Breast epithelium (tissue), 4 donors: ENCODE results near the gene TXN2. TPM values are rescaled to one million over a fixed set of nuclear protein-coding genes. Genes with fewer than 3 reads are reported as not detected.

Experiments
- DNase-seq, 2 donors: peaks; one replicate each; pipeline ENCODE4 v3.0.0-alpha.2; 2019; ENCODE audit warnings: low spot score in 2 of 2
- H3K27ac ChIP-seq, 2 donors: fragments of 200-600 bp; sonication (generic) in 1 of 2; one replicate each; pipeline ENCODE4 v1.5.1; 2016 to 2019; ENCODE audit warnings: mild to moderate bottlenecking in 1 of 2
- H3K27me3 ChIP-seq, 2 donors: fragments of 200-600 bp; sonication (generic) in 1 of 2; one replicate each; pipeline versions ENCODE4 v1.5.1 to v1.6.0; 2017 to 2019; ENCODE audit warnings: control low read depth in 1 of 2, mild to moderate bottlenecking in 1 of 2
- H3K36me3 ChIP-seq: fragments of 200-600 bp; one replicate; pipeline ENCODE4 v1.5.1; 2019
- H3K4me1 ChIP-seq, 2 donors: fragments of 200-600 bp; sonication (generic); one replicate each; pipeline ENCODE4 v1.5.1; 2016 to 2019; ENCODE audit warnings: control low read depth in 1 of 2
- H3K4me3 ChIP-seq, 3 donors: fragments of 200-600 bp; sonication (generic); 1 replicate in 2 of 3; 2 replicates in 1 of 3; pipeline ENCODE4 v1.5.1; 2016 to 2019; ENCODE audit warnings: mild to moderate bottlenecking in 3 of 3, moderate library complexity in 2 of 3
- H3K9me3 ChIP-seq, 2 donors: fragments of 200-600 bp; sonication (generic) in 1 of 2; one replicate each; pipeline ENCODE4 v1.5.1; 2016 to 2019; ENCODE audit warnings: control low read depth in 1 of 2
- POLR2A ChIP-seq: fragments of 450-650 bp; IDR thresholded peaks from one replicate; pipeline ENCODE4 v1.6.1; 2016; ENCODE audit warnings: antibody characterized with exemption, mild to moderate bottlenecking, moderate library complexity
- POLR2AphosphoS5 ChIP-seq, 3 donors: sonication (generic); formaldehyde crosslinking; IDR thresholded peaks; one replicate each; pipeline ENCODE4 v1.6.1; 2017; ENCODE audit warnings: antibody characterized with exemption in 3 of 3
- intact Hi-C: fragments of 100-400 bp; cut with DNase I; formaldehyde crosslinking; loops from one replicate; pipeline ENCODE4 v1.15.1; 2023; ENCODE audit warnings: low total_unique reads
- total RNA-seq, 3 donors: library from RNA; depleted of rRNA; stranded (reverse); fragments of >200 nt; gene quantifications; one replicate each; pipeline ENCODE4 v1.1.0, GENCODE V29; 2016
- TF ChIP-seq, protein P1 (sequence below), 3 donors: fragments of 450-650 bp; IDR thresholded peaks; one replicate each; pipeline ENCODE4 v1.5.1; 2016 to 2017; ENCODE audit warnings: antibody characterized with exemption in 3 of 3, mild to moderate bottlenecking in 3 of 3, moderate library complexity in 3 of 3

Gene TXN2, protein sequence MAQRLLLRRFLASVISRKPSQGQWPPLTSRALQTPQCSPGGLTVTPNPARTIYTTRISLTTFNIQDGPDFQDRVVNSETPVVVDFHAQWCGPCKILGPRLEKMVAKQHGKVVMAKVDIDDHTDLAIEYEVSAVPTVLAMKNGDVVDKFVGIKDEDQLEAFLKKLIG
- total RNA-seq, result 10 to 100 TPM; 52.3 to 71.1 (median 58.1) TPM

DNA sequence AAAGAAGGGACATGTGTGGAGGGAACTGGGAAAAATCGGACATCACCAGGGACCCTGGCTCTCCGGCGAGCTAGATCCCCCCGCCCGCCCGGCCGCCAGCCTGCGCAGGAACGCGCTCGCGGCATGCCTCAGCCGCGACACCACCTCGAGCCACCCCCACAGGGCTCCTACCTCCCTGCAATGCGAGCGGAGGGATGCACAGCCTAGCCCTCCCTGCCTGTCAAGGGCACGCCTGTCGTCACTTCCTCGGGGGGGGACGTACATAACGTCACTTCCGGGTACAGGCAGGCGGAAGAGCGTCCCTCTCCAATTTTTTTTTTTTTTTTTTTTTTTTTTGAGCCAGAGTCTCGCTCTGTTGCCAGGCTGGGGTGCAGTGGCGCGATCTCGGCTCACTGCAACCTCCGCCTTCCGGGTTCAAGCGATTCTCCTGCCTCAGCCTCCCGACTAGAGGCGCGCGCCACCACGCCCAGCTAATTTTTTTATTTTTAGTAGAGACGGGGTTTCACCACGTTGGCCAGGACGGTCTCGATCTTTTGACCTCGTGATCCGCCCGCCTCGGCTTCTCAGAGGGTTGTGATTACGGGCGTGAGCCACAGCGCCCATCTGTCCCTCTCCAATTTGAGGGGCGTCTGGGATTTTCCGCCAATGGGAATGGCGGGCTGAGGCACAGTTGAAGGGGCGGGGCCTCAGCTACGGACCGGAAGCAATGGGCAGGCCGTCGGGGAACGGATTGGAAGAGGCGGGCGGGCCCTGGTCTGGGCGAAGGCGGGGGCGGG is at the start of gene TXN2:
Gene TXN2, minus strand, starts transcription at position 248 of the 776 bp plus-strand sequence. CDS start 803 bp downstream, outside the sequence.
- Histone ChIP-seq H3K27me3 (no peaks in the 10 kb centered on the region), H3K36me3 (no peaks in the 10 kb centered on the region), H3K9me3 (no peaks in the 10 kb centered on the region), H3K4me3 (peak within 1 kb of the TSS; percentile 61 to 88 (median 81)), H3K4me1 (peaks cover 3 to 9% of the 10 kb centered on the region in 2 donors), H3K27ac (peak within 1 kb of the TSS; percentile 99)
- intact Hi-C loops, result no loop called here
- TF ChIP-seq POLR2AphosphoS5 (IDR thresholded peaks at IDR 0.05) (peak; percentile 60 to 91 (median 91)), POLR2A (peak; percentile 64)
- TF ChIP-seq, protein P1, sequence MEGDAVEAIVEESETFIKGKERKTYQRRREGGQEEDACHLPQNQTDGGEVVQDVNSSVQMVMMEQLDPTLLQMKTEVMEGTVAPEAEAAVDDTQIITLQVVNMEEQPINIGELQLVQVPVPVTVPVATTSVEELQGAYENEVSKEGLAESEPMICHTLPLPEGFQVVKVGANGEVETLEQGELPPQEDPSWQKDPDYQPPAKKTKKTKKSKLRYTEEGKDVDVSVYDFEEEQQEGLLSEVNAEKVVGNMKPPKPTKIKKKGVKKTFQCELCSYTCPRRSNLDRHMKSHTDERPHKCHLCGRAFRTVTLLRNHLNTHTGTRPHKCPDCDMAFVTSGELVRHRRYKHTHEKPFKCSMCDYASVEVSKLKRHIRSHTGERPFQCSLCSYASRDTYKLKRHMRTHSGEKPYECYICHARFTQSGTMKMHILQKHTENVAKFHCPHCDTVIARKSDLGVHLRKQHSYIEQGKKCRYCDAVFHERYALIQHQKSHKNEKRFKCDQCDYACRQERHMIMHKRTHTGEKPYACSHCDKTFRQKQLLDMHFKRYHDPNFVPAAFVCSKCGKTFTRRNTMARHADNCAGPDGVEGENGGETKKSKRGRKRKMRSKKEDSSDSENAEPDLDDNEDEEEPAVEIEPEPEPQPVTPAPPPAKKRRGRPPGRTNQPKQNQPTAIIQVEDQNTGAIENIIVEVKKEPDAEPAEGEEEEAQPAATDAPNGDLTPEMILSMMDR (IDR thresholded peaks at IDR 0.05), result peak in 2 of 3 donors; percentile 18 to 28
- DNase-seq, result peak; percentile 96 to 97

DNA sequence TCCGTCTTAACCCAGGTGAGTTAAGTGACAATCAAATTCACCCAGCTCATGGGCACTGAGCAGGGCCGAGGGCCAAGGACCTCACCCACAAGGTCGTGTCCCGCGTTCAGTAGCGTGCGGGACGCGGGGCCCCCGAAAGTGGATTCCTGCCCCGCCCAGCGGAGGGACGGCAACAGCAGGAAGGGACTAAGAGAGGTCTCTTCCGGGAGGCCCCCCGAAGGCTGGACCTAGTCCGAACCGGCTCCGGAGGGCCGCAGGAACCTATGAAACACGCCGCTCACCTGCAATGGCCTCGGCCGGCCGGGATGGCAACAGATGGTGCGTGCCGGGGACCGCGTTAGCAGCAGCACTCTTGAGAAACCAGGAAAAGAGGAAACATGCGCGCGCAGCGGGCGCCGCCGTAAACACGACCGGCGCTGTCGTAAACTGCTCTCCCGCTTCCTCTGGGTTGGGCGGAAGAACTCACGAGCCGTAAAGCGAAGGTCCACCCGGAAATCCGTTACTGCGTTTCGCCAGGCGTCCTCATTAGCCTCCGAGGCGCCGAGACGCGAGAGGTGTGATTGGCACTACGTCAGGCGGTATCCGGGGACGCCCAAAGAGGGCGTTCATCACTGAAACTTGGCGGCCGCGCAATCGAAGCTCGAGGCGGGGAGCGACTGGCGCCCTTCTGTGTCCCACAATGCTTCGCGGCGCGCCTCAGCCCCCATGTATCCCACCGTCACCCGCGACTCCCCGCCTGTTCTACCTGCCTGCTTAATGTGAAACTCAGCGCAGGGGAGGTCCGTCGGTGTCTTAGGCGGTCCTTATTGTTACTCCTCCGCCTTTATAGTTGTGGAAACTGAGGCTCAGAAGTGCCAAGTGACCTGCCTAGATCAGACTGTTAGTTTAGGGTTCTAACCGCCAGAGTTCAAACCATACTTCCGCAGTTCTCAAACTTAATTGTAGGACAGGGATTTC is 47.6 kb upstream of the TXN2 start, which contains the start of gene EIF3D:
Gene EIF3D, minus strand, starts transcription at position 372 of the 957 bp plus-strand sequence. CDS start 3,045 bp downstream, outside the sequence.
- Histone ChIP-seq H3K4me3 (peak within 1 kb of the TSS; percentile 81 to 84 (median 82)), H3K4me1 (peaks cover 5 to 13% of the 10 kb centered on the region in 2 donors), H3K36me3 (peaks cover 11% of the 10 kb centered on the region), H3K27me3 (no peaks in the 10 kb centered on the region), H3K9me3 (no peaks in the 10 kb centered on the region), H3K27ac (peak within 1 kb of the TSS; percentile 92 to 98)
- DNase-seq, result peak; percentile 98
- TF ChIP-seq POLR2A, result peak; percentile 69
- TF ChIP-seq POLR2AphosphoS5 (IDR thresholded peaks at IDR 0.05), result peak; percentile 92 to 95 (median 93)
- TF ChIP-seq, protein P1 (IDR thresholded peaks at IDR 0.05), result peak in 2 of 3 donors; percentile 4 to 21
- intact Hi-C loops, result no loop called here

DNA sequence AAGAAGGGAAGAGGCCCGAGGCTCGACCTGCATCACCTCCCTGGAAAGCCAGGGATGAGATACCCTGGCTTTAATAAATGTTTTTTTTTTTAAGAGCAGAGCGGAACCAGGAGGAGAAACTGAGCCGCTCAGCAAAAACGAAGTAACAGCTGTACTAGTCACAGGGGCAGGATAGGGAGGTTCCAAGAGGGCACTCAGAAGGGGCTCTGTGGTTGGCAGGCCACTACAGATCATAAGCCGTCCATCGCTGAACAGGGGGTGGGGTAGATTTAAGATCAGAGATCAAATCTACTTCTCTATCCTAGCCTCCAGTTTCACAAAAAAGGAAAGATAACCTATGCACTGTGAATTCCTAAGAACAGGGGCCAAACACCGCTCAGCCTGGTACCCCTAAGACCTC is 46.9 kb upstream of the TXN2 start:
- no peak for DNase-seq
- no peak for TF ChIP-seq POLR2AphosphoS5 (IDR thresholded peaks at IDR 0.05)
- TF ChIP-seq, protein P1 (IDR thresholded peaks at IDR 0.05), result no peak
- TF ChIP-seq POLR2A, result no peak
- peak overlapping the region; percentile 92 to 98 for H3K27ac ChIP-seq
- no peaks in the 10 kb centered on the region for H3K9me3 ChIP-seq
- intact Hi-C loops, result no loop called here
- peaks cover 5 to 13% of the 10 kb centered on the region in 2 donors for H3K4me1 ChIP-seq
- peak overlapping the region; percentile 81 to 84 (median 82) for H3K4me3 ChIP-seq
- H3K27me3 ChIP-seq, result no peaks in the 10 kb centered on the region
- H3K36me3 ChIP-seq, result peaks cover 13% of the 10 kb centered on the region

DNA sequence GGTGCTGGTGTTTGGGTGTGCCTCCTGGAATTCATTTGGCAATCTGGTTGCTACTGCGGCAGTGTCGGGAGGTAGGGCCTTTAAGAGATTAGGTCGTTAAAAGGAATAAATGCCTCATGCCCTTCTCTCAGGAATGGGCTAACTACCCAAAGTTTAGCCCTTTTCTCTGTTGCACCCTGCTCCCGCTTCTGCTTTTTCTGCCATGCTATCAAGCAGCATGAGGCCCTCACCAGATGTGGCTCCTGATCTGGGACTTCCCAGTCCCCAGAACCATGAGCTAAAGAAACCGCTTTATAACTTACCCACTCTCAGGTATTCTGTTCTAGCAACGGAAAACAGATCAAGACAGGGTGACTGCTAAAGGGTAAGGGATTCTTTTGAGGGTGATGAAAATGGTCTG is 41.2 kb upstream of the TXN2 start:
- DNase-seq, result no peak
- H3K4me3 ChIP-seq, result no peak overlapping the region
- peaks cover 21% of the 10 kb centered on the region for H3K36me3 ChIP-seq
- no peaks in the 10 kb centered on the region for H3K27me3 ChIP-seq
- no peaks in the 10 kb centered on the region for H3K9me3 ChIP-seq
- TF ChIP-seq, protein P1 (IDR thresholded peaks at IDR 0.05), result no peak
- TF ChIP-seq POLR2AphosphoS5 (IDR thresholded peaks at IDR 0.05) (no peak), POLR2A (no peak)
- H3K4me1 ChIP-seq, result peaks cover 5 to 7% of the 10 kb centered on the region in 2 donors
- intact Hi-C loops, result no loop called here
- H3K27ac ChIP-seq, result no peak overlapping the region
